GM23338 (cell line): ENCODE measurements around the gene WDR31. TPM values are rescaled to one million over a fixed set of nuclear protein-coding genes. Genes with fewer than 3 reads are reported as not detected.

ENCODE experiments used
- ATAC-seq: fragments of 200-7000 bp; cut with Tn5 transposase; 3 replicates; pipeline ENCODE4 v1.9.1; 2020
- DNase-seq: peaks from one replicate; pipeline ENCODE4 v3.0.0-alpha.2; 2015; ENCODE audit warnings: low spot score
- H2AFZ ChIP-seq: fragments of 200-600 bp; sonication (generic); 2 replicates; pipeline ENCODE4 v1.8.0; 2016; ENCODE audit warnings: antibody characterized with exemption, mild to moderate bottlenecking, moderate library complexity
- H3F3A ChIP-seq: fragments of 200-600 bp; sonication (generic); replicated peaks from 2 replicates; pipeline ENCODE4 v1.8.0; 2017; ENCODE audit warnings: antibody characterized with exemption, mixed run types, low read depth
- H3K27ac ChIP-seq: fragments of 200-600 bp; sonication (generic); 2 replicates; pipeline ENCODE4 v1.6.1; 2016; ENCODE audit warnings: low read depth
- H3K27me3 ChIP-seq: fragments of 200-600 bp; sonication (generic); 2 replicates; pipeline ENCODE4 v1.8.0; 2016; ENCODE audit warnings: mild to moderate bottlenecking, mixed run types, moderate library complexity; ENCODE audit not compliant: insufficient read depth
- H3K36me3 ChIP-seq: fragments of 200-600 bp; sonication (generic); 2 replicates; pipeline ENCODE4 v1.8.0; 2016; ENCODE audit warnings: mild to moderate bottlenecking; ENCODE audit not compliant: insufficient read depth
- H3K4me1 ChIP-seq: fragments of 200-600 bp; sonication (generic); 2 replicates; pipeline ENCODE4 v1.8.0; 2016; ENCODE audit warnings: mild to moderate bottlenecking, moderate library complexity; ENCODE audit not compliant: insufficient read depth
- H3K4me2 ChIP-seq: fragments of 200-600 bp; sonication (generic); 2 replicates; pipeline ENCODE4 v1.7.1; 2017; ENCODE audit warnings: mixed run types
- H3K4me3 ChIP-seq: fragments of 200-600 bp; sonication (generic); 2 replicates; pipeline ENCODE4 v1.6.1; 2016; ENCODE audit warnings: mixed run types
- H3K79me2 ChIP-seq: fragments of 200-600 bp; sonication (generic); replicated peaks from 2 replicates; pipeline ENCODE4 v1.8.0; 2017; ENCODE audit warnings: mild to moderate bottlenecking; ENCODE audit not compliant: insufficient read depth
- H3K9me2 ChIP-seq: fragments of 200-600 bp; sonication (generic); 2 replicates; pipeline ENCODE4 v1.8.0; 2017; ENCODE audit not compliant: insufficient read depth
- H4K20me1 ChIP-seq: fragments of 200-600 bp; sonication (generic); replicated peaks from 2 replicates; pipeline ENCODE4 v1.8.0; 2017; ENCODE audit warnings: mild to moderate bottlenecking; ENCODE audit not compliant: insufficient read depth
- H3K27ac Mint-ChIP-seq: 2 replicates; pipeline ENCODE4 v1.8.0; 2020; ENCODE audit warnings: inconsistent platforms, mild to moderate bottlenecking, moderate library complexity, mixed read lengths
- H3K27me3 Mint-ChIP-seq: 3 replicates; pipeline ENCODE4 v1.8.0; 2022; ENCODE audit warnings: low read depth, mild to moderate bottlenecking, moderate library complexity, mixed read lengths, inconsistent platforms; ENCODE audit not compliant: insufficient read depth, poor library complexity
- H3K36me3 Mint-ChIP-seq: 3 replicates; pipeline ENCODE4 v1.8.0; 2021; ENCODE audit warnings: low read depth, mild to moderate bottlenecking, inconsistent platforms, moderate library complexity, mixed read lengths
- H3K4me1 Mint-ChIP-seq: 3 replicates; pipeline ENCODE4 v1.8.0; 2020; ENCODE audit warnings: mild to moderate bottlenecking, inconsistent platforms, mixed read lengths
- H3K4me3 Mint-ChIP-seq: 3 replicates; pipeline ENCODE4 v1.8.0; 2021; ENCODE audit warnings: moderate library complexity, mild to moderate bottlenecking, inconsistent platforms, mixed read lengths
- H3K9me3 Mint-ChIP-seq: 3 replicates; pipeline ENCODE4 v1.8.0; 2020; ENCODE audit warnings: moderate library complexity, mild to moderate bottlenecking, inconsistent platforms, mixed read lengths
- CREB1 ChIP-seq: fragments of 250-450 bp; sonication (Bioruptor Pico); IDR thresholded peaks from 2 replicates; pipeline ENCODE4 v1.5.0; 2020; ENCODE audit warnings: low read depth, mild to moderate bottlenecking, moderate library complexity
- EZH2 ChIP-seq: fragments of 200-600 bp; sonication (generic); IDR thresholded peaks from one replicate; pipeline ENCODE4 v1.8.0; 2017; ENCODE audit warnings: antibody characterized with exemption, mild to moderate bottlenecking, low read depth; ENCODE audit not compliant: unreplicated experiment
- EZH2phosphoT487 ChIP-seq: fragments of 200-600 bp; sonication (generic); IDR thresholded peaks from one replicate; pipeline ENCODE4 v1.8.1; 2018; ENCODE audit warnings: antibody characterized with exemption; ENCODE audit not compliant: unreplicated experiment
- JUNB ChIP-seq: IDR thresholded peaks from one replicate; pipeline ENCODE4 v1.6.1; 2016; ENCODE audit warnings: antibody characterized with exemption; ENCODE audit not compliant: unreplicated experiment
- NANOG ChIP-seq: IDR thresholded peaks from 2 replicates; pipeline ENCODE4 v1.6.1; 2016; ENCODE audit warnings: antibody characterized with exemption, borderline replicate concordance
- POLR2AphosphoS5 ChIP-seq: IDR thresholded peaks from 2 replicates; pipeline ENCODE4 v1.6.1; 2016; ENCODE audit warnings: antibody characterized with exemption, low read depth
- REST ChIP-seq: IDR thresholded peaks from one replicate; pipeline ENCODE4 v1.6.1; 2018; ENCODE audit warnings: antibody characterized with exemption; ENCODE audit not compliant: unreplicated experiment
- STAT1 ChIP-seq: IDR thresholded peaks from one replicate; pipeline ENCODE4 v1.6.1; 2016; ENCODE audit warnings: antibody characterized with exemption; ENCODE audit not compliant: unreplicated experiment
- ZNF114 ChIP-seq: fragments of 250-450 bp; sonication (Bioruptor Pico); IDR thresholded peaks from 2 replicates; pipeline ENCODE4 v1.5.0; 2020; ENCODE audit warnings: mild to moderate bottlenecking, moderate library complexity
- ZNF331 ChIP-seq: fragments of 250-450 bp; sonication (Bioruptor Pico); IDR thresholded peaks from 2 replicates; pipeline ENCODE4 v1.5.0; 2020; ENCODE audit warnings: low read depth, mild to moderate bottlenecking, moderate library complexity
- long read RNA-seq: library from polyadenylated mRNA; unstranded; transcript quantifications from one replicate; pipeline ENCODE4 v2.0.0, GENCODE V29; 2020; ENCODE audit not compliant: unreplicated experiment
- polyA plus RNA-seq: library from polyadenylated mRNA; unstranded; fragments of >200 nt; fragmentation: Nextera tagmentation; extraction: Ambion mirVana; gene quantifications from 2 replicates; pipeline ENCODE4 v1.2.1, GENCODE V29; 2016
- total RNA-seq: library from RNA; depleted of rRNA; stranded (reverse); fragments of >200 nt; shearing (Covaris generic); gene quantifications from 2 replicates; pipeline ENCODE4 v1.2.3, GENCODE V29; 2014; rRNA removed
- TF ChIP-seq, protein P1 (sequence below): fragments of 250-450 bp; sonication (Bioruptor Pico); IDR thresholded peaks from 2 replicates; pipeline ENCODE4 v1.5.0; 2020; ENCODE audit warnings: mild to moderate bottlenecking, moderate library complexity
- TF ChIP-seq, protein P2 (sequence below): IDR thresholded peaks from 2 replicates; pipeline ENCODE4 v1.6.1; 2016; ENCODE audit warnings: antibody characterized with exemption
- TF ChIP-seq, protein P3 (sequence below), 2 experiments: fragments of 200-600 bp in 1 of 2; sonication (generic) in 1 of 2; conservative IDR thresholded peaks; 2 replicates each; pipeline versions ENCODE4 v1.5.1 to v1.6.1; 2016 to 2017; ENCODE audit warnings: antibody characterized with exemption in 2 of 2, low read depth in 2 of 2, mild to moderate bottlenecking in 2 of 2, moderate library complexity in 1 of 2

WDR31 gene
- total RNA-seq (0.47 and 0.63 TPM in 2 replicates), polyA plus RNA-seq (0.13 and 0.24 TPM in 2 replicates)
- long read RNA-seq, full-length matches to known transcripts, result 1 of 1 reads
- long read RNA-seq, partial matches to known transcripts, result 0 of 1 reads
- long read RNA-seq, other reads (novel, unspliced or antisense), result 0 of 1 reads

DNA sequence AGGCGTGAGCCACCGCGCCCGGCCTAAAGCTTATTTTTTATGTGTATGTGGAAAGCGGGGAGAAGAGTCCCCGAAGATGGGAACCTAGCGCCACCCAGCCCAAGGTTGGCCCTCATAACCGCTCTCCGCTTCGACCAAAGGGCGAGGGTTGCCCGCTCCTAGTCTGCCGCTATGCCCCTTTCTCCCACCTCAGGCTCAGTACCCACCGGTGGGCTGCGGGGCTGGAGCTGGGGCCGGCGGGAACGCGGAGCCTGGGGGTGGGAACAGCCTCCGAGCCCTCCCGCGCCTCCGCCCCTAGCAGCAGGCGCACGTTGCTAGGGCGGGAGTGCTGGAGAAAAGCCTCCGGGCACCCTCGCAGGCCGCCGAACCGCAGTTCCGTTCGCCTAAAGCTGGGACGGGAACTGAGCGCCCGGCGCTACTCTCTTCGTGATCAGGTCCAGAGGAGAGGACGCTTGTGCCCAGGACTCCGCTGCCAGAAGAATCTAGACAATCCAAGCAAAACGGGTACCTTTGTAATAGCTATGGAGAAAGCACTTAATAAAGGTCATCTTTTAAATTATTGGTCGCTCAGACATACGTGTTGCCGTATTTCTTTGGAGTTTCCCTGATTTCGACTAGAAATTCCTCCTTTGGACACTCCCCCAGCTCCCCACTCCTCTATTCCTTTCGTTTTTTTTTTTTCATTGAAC lies at the start of gene WDR31:
Gene WDR31, minus strand, starts transcription at position 265 of the 689 bp plus-strand sequence. CDS start 8,253 bp downstream, outside the sequence.
- Histone ChIP-seq H3K4me2 (peak within 1 kb of the TSS; percentile 88), H3K79me2 (no peaks in the 10 kb centered on the region), H3K9me2 (no peaks in the 10 kb centered on the region), H3K4me1 (no peaks in the 10 kb centered on the region), H3K27me3 (peaks cover 19% of the 10 kb centered on the region), H3K27ac (no peak within 1 kb of the TSS), H3K36me3 (no peaks in the 10 kb centered on the region), H3F3A (no peaks in the 10 kb centered on the region), H2AFZ (peak within 1 kb of the TSS; percentile 100), H4K20me1 (no peaks in the 10 kb centered on the region), H3K4me3 (peak within 1 kb of the TSS; percentile 86)
- Mint-ChIP-seq H3K36me3 (no peaks in the 10 kb centered on the region), H3K4me1 (peaks cover 5% of the 10 kb centered on the region; the same call in 1 of the 3 replicates), H3K27ac (no peak within 1 kb of the TSS), H3K27me3 (peaks cover 20% of the 10 kb centered on the region), H3K9me3 (no peaks in the 10 kb centered on the region), H3K4me3 (peak within 1 kb of the TSS; percentile 85)
- TF ChIP-seq, protein P1, sequence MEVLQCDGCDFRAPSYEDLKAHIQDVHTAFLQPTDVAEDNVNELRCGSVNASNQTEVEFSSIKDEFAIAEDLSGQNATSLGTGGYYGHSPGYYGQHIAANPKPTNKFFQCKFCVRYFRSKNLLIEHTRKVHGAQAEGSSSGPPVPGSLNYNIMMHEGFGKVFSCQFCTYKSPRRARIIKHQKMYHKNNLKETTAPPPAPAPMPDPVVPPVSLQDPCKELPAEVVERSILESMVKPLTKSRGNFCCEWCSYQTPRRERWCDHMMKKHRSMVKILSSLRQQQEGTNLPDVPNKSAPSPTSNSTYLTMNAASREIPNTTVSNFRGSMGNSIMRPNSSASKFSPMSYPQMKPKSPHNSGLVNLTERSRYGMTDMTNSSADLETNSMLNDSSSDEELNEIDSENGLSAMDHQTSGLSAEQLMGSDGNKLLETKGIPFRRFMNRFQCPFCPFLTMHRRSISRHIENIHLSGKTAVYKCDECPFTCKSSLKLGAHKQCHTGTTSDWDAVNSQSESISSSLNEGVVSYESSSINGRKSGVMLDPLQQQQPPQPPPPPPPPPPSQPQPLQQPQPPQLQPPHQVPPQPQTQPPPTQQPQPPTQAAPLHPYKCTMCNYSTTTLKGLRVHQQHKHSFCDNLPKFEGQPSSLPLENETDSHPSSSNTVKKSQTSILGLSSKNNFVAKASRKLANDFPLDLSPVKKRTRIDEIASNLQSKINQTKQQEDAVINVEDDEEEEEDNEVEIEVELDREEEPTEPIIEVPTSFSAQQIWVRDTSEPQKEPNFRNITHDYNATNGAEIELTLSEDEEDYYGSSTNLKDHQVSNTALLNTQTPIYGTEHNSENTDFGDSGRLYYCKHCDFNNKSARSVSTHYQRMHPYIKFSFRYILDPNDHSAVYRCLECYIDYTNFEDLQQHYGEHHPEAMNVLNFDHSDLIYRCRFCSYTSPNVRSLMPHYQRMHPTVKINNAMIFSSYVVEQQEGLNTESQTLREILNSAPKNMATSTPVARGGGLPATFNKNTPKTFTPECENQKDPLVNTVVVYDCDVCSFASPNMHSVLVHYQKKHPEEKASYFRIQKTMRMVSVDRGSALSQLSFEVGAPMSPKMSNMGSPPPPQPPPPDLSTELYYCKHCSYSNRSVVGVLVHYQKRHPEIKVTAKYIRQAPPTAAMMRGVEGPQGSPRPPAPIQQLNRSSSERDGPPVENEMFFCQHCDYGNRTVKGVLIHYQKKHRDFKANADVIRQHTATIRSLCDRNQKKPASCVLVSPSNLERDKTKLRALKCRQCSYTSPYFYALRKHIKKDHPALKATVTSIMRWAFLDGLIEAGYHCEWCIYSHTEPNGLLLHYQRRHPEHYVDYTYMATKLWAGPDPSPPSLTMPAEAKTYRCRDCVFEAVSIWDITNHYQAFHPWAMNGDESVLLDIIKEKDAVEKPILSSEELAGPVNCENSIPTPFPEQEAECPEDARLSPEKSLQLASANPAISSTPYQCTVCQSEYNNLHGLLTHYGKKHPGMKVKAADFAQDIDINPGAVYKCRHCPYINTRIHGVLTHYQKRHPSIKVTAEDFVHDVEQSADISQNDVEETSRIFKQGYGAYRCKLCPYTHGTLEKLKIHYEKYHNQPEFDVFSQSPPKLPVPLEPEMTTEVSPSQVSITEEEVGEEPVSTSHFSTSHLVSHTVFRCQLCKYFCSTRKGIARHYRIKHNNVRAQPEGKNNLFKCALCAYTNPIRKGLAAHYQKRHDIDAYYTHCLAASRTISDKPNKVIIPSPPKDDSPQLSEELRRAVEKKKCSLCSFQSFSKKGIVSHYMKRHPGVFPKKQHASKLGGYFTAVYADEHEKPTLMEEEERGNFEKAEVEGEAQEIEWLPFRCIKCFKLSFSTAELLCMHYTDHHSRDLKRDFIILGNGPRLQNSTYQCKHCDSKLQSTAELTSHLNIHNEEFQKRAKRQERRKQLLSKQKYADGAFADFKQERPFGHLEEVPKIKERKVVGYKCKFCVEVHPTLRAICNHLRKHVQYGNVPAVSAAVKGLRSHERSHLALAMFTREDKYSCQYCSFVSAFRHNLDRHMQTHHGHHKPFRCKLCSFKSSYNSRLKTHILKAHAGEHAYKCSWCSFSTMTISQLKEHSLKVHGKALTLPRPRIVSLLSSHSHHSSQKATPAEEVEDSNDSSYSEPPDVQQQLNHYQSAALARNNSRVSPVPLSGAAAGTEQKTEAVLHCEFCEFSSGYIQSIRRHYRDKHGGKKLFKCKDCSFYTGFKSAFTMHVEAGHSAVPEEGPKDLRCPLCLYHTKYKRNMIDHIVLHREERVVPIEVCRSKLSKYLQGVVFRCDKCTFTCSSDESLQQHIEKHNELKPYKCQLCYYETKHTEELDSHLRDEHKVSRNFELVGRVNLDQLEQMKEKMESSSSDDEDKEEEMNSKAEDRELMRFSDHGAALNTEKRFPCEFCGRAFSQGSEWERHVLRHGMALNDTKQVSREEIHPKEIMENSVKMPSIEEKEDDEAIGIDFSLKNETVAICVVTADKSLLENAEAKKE, result no peak
- TF ChIP-seq, protein P2, sequence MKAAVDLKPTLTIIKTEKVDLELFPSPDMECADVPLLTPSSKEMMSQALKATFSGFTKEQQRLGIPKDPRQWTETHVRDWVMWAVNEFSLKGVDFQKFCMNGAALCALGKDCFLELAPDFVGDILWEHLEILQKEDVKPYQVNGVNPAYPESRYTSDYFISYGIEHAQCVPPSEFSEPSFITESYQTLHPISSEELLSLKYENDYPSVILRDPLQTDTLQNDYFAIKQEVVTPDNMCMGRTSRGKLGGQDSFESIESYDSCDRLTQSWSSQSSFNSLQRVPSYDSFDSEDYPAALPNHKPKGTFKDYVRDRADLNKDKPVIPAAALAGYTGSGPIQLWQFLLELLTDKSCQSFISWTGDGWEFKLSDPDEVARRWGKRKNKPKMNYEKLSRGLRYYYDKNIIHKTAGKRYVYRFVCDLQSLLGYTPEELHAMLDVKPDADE, result peak; percentile 59
- TF ChIP-seq ZNF331 (CRISPR knock-in tag), result no peak
- TF ChIP-seq EZH2phosphoT487, result no peak
- TF ChIP-seq JUNB, result no peak
- peak; percentile 73 for TF ChIP-seq CREB1 (CRISPR knock-in tag)
- TF ChIP-seq REST, result no peak
- no peak; the same call in 1 of the 2 replicates for TF ChIP-seq NANOG
- TF ChIP-seq, protein P3, sequence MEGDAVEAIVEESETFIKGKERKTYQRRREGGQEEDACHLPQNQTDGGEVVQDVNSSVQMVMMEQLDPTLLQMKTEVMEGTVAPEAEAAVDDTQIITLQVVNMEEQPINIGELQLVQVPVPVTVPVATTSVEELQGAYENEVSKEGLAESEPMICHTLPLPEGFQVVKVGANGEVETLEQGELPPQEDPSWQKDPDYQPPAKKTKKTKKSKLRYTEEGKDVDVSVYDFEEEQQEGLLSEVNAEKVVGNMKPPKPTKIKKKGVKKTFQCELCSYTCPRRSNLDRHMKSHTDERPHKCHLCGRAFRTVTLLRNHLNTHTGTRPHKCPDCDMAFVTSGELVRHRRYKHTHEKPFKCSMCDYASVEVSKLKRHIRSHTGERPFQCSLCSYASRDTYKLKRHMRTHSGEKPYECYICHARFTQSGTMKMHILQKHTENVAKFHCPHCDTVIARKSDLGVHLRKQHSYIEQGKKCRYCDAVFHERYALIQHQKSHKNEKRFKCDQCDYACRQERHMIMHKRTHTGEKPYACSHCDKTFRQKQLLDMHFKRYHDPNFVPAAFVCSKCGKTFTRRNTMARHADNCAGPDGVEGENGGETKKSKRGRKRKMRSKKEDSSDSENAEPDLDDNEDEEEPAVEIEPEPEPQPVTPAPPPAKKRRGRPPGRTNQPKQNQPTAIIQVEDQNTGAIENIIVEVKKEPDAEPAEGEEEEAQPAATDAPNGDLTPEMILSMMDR (conservative IDR thresholded peaks at IDR 0.05; ENCODE audit: low read depth in 2 of 2), result no peak
- no peak for TF ChIP-seq ZNF114 (CRISPR knock-in tag)
- TF ChIP-seq POLR2AphosphoS5, result peak; percentile 75
- TF ChIP-seq EZH2, result peak; percentile 39
- TF ChIP-seq STAT1, result no peak
- DNase-seq (peak; percentile 89), ATAC-seq (peak; percentile 98)
